Kidney epithelial cell (primary cell): ENCODE measurements around the gene RAB40B. TPM values are rescaled to one million over a fixed set of nuclear protein-coding genes. Genes with fewer than 3 reads are reported as not detected.

Source experiments
- DNase-seq: peaks from one replicate; pipeline ENCODE4 v3.0.0-alpha.2; 2010; ENCODE audit warnings: low read depth
- H3K27me3 ChIP-seq: 2 replicates; pipeline ENCODE4 v1.6.0; 2011; ENCODE audit warnings: low read length; ENCODE audit not compliant: control insufficient read depth, insufficient read depth
- H3K36me3 ChIP-seq: 2 replicates; pipeline ENCODE4 v1.5.1; 2011; ENCODE audit warnings: low read length; ENCODE audit not compliant: control insufficient read depth, insufficient read depth
- H3K4me3 ChIP-seq: 2 replicates; pipeline ENCODE4 v1.5.1; 2011; ENCODE audit warnings: low read depth, mild to moderate bottlenecking, control low read depth, low read length
- CTCF ChIP-seq: IDR thresholded peaks from 2 replicates; pipeline ENCODE4 v1.5.1; 2011; ENCODE audit warnings: mild to moderate bottlenecking, moderate library complexity, low read length, control low read depth, inconsistent platforms; ENCODE audit not compliant: insufficient read depth, poor library complexity, severe bottlenecking
- total RNA-seq: library from RNA; depleted of rRNA; stranded (reverse); fragments of >200 nt; gene quantifications from 2 replicates; pipeline ENCODE4 v1.2.3, GENCODE V29; 2015

RAB40B gene
- total RNA-seq, 1 donor from 2014 or later, result 7.3 TPM

GRCh38 chr17:82630212-82630611, 68.3 kb downstream of the RAB40B start:
- TF ChIP-seq CTCF, result no peak
- no peak for DNase-seq
- peaks cover 2% of the 10 kb centered on the region for H3K36me3 ChIP-seq
- H3K27me3 ChIP-seq, result no peaks in the 10 kb centered on the region
- H3K4me3 ChIP-seq, result no peak overlapping the region

GRCh38 chr17:82629748-82630147, 68.8 kb downstream of the RAB40B start:
- Histone ChIP-seq H3K36me3 (peaks cover 5% of the 10 kb centered on the region), H3K27me3 (no peaks in the 10 kb centered on the region), H3K4me3 (no peak overlapping the region)
- no peak for DNase-seq
- no peak for TF ChIP-seq CTCF

- no peak for TF ChIP-seq CTCF
Observed at GRCh38 chr17:82627405-82627804, 71.1 kb downstream of the RAB40B start.

GRCh38 chr17:82623707-82624106, 74.8 kb downstream of the RAB40B start:
- TF ChIP-seq CTCF, result no peak
- Histone ChIP-seq H3K36me3 (peaks cover 8% of the 10 kb centered on the region), H3K27me3 (no peaks in the 10 kb centered on the region), H3K4me3 (no peak overlapping the region)
- DNase-seq, result no peak

More at GRCh38 chr17:82627405-82627804, 71.1 kb downstream of the RAB40B start:
- Histone ChIP-seq H3K4me3 (no peak overlapping the region), H3K27me3 (no peaks in the 10 kb centered on the region), H3K36me3 (peaks cover 6% of the 10 kb centered on the region)
- no peak for DNase-seq

GRCh38 chr17:82619641-82620040, 78.9 kb downstream of the RAB40B start:
- H3K36me3 ChIP-seq, result peaks cover 5% of the 10 kb centered on the region

GRCh38 chr17:82619211-82619610, 79.3 kb downstream of the RAB40B start:
- Histone ChIP-seq H3K27me3 (no peaks in the 10 kb centered on the region), H3K4me3 (no peak overlapping the region), H3K36me3 (peaks cover 5% of the 10 kb centered on the region)
- no peak for TF ChIP-seq CTCF
- DNase-seq, result no peak

More at GRCh38 chr17:82619641-82620040, 78.9 kb downstream of the RAB40B start:
- H3K27me3 ChIP-seq, result no peaks in the 10 kb centered on the region
- no peak for TF ChIP-seq CTCF
- DNase-seq, result no peak
- no peak overlapping the region for H3K4me3 ChIP-seq
